MM.1S (cell line): ENCODE results near the gene NBAS.

Experiments used
- EZH2 ChIP-seq: fragments of 300-600 bp; sonication (generic); optimal IDR thresholded peaks from 2 replicates; pipeline ENCODE3; 2017; ENCODE audit warnings: low read depth, mild to moderate bottlenecking, antibody characterized with exemption, low read length, mixed read lengths
- EZH2phosphoT487 ChIP-seq: fragments of 300-600 bp; sonication (generic); IDR thresholded peaks from 2 replicates; pipeline ENCODE4 v1.6.1; 2018; ENCODE audit warnings: antibody characterized with exemption, low read length
- TF ChIP-seq, protein P1 (sequence below): fragments of 300-600 bp; sonication (generic); IDR thresholded peaks from 2 replicates; pipeline ENCODE4 v1.5.1; 2016; ENCODE audit warnings: antibody characterized with exemption, low read length, mixed read lengths

DNA sequence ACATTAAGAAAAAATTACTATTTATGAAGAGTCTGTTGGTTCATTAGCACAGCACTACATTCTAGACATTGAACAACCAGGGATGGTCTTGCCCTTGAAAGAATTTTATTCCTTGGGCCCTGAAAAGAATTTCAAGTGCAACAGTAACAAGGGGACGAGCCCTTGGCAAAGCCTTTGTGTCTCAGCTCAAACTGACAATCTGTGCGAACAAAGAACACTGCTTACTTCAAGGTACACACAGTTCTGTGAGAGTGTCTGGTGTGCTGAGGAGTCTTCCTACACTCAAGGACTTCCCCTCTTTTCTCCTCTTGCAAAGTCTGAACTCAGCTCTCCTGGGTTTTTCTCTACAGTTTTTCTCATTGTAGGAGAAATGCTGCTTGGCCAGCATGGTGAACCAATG, 373.4 kb downstream of the NBAS start:
- TF ChIP-seq, protein P1, sequence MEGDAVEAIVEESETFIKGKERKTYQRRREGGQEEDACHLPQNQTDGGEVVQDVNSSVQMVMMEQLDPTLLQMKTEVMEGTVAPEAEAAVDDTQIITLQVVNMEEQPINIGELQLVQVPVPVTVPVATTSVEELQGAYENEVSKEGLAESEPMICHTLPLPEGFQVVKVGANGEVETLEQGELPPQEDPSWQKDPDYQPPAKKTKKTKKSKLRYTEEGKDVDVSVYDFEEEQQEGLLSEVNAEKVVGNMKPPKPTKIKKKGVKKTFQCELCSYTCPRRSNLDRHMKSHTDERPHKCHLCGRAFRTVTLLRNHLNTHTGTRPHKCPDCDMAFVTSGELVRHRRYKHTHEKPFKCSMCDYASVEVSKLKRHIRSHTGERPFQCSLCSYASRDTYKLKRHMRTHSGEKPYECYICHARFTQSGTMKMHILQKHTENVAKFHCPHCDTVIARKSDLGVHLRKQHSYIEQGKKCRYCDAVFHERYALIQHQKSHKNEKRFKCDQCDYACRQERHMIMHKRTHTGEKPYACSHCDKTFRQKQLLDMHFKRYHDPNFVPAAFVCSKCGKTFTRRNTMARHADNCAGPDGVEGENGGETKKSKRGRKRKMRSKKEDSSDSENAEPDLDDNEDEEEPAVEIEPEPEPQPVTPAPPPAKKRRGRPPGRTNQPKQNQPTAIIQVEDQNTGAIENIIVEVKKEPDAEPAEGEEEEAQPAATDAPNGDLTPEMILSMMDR = no peak
- TF ChIP-seq EZH2phosphoT487 (no peak), EZH2 (no peak)
